ENCODE data around the gene HERPUD2.
"Not testable (repeated sequence)": the region's sequence is repeated elsewhere in the genome, so short reads cannot be mapped to it uniquely, and the experiment has no call there.

The HERPUD2 gene

DNA sequence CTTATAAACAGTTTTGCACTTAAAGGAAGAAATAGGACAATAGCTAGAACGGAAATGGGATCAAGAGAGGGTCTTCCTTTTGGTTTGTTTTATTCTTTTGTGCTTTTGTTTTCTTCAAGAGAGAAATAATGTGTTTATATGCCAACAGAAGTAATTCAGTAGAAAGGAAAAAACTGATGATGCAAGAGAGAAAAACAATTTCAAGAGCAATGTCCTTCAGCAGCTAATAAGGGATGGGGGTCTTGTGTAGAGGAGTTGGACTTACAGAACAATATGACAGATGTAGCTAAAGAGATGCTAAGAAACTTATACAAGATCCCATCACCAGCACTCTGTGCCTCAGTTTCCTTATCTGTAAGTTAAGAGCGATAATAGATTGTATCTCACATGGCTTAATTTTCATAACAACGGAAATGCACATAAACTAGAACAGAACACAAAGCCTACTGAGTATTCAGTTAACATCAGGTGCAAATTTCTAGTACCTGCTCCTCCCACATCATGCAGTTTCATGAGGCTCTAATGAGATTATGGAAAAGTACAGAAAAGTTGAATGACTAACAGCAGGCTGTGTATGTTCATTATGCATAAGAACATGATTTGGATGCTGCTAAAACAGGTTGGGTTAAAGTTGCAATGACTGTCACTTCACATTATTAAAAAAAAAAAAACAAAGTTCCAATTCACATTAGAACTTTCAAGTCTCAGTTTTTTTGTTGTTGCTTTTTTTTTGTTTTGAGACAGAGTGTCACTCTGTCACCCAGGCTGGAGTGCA, 17.2 kb downstream of the HERPUD2 start:
- Mint-ChIP-seq H3K27ac (no peak overlapping the region), H3K27me3 (ENCODE audit: low read depth) (no peaks in the 10 kb centered on the region), H3K4me1 (ENCODE audit: low read depth) (peaks cover 35% of the 10 kb centered on the region), H3K4me3 (no peak overlapping the region), H3K36me3 (ENCODE audit: low read depth) (peaks cover 19% of the 10 kb centered on the region), H3K9me3 (peaks cover 4% of the 10 kb centered on the region)

DNA sequence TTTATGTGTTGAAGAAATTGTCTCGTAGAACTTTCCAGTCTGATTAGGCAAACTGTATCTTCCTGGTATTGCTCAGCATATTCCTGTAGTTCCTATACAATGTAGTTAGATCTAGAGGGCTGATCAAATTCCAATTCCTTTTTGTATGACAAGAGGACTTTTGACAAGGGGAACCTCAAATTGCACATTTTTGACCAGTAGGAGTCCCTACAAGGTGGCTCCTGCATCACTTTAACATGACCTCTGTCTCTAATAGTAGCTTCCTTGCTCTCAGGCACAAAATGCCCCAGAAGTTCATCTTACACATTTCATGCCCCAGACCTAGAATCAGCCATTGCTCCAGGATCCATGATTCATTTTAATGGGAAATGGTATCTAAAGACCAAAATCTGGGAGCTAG, 18.7 kb downstream of the HERPUD2 start:
- Mint-ChIP-seq H3K4me1 (ENCODE audit: low read depth) (peaks cover 24% of the 10 kb centered on the region), H3K27ac (no peak overlapping the region), H3K36me3 (ENCODE audit: low read depth) (peaks cover 16% of the 10 kb centered on the region), H3K4me3 (no peak overlapping the region), H3K9me3 (no peaks in the 10 kb centered on the region), H3K27me3 (ENCODE audit: low read depth) (no peaks in the 10 kb centered on the region)

DNA sequence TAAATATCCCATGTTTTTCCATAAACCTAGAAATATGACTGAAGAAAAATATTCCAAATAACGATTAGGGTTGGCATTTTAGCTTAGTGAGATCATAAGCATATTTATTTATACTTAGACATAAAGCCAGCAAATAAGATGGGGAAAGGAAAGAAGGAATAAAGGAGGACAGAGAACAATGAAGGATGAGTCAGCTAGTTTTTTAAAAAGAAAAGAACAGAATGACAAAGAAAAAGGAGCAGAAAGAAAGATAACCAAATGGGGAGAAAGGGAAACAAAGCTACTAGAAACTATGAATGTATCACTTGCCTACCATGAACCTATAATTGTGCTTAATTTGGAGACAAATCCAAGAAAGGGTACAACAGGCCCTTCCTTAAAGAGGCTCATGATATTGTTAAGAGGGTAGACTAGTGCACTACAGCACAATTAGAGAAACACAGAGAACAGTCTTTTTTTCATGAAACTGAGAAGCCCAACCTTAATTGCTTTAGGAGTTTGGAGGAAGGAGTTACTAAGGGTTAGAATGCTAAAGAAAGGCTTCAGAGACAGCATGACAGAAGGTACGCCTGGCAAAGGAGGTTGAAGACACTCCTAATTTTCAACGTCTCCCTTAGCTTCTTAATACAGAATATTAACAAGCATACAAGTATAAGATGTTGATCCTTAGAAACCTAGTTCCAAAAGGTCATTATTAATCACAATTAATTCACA, 23.9 kb downstream of the HERPUD2 start:
- peaks cover 6% of the 10 kb centered on the region for H3K4me1 Mint-ChIP-seq (ENCODE audit: low read depth)
- H3K27ac Mint-ChIP-seq = no peak overlapping the region
- H3K36me3 Mint-ChIP-seq (ENCODE audit: low read depth) = peaks cover 39% of the 10 kb centered on the region
- no peaks in the 10 kb centered on the region for H3K27me3 Mint-ChIP-seq (ENCODE audit: low read depth)
- H3K4me3 Mint-ChIP-seq = no peak overlapping the region
- no peaks in the 10 kb centered on the region for H3K9me3 Mint-ChIP-seq

DNA sequence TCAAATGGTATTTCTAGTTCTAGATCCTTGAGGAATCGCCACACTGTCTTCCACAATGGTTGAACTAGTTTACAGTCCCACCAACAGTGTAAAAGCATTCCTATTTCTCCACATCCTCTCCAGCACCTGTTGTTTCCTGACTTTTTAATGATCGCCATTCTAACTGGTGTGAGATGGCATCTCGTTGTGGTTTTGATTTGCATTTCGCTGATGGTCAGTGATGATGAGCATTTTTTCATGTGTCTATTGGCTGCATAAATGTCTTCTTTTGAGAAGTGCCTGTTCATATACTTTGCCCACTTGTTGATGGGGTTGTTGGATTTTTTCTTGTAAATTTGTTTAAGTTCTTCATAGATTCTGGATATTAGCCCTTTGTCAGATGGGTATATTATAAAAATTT, 34.5 kb downstream of the HERPUD2 start:
- H3K27ac Mint-ChIP-seq; H3K27me3 Mint-ChIP-seq (ENCODE audit: low read depth); H3K4me3 Mint-ChIP-seq; H3K9me3 Mint-ChIP-seq: not testable (repeated sequence)
- Mint-ChIP-seq H3K36me3 (ENCODE audit: low read depth) (peaks cover 56% of the 10 kb centered on the region), H3K4me1 (ENCODE audit: low read depth) (peaks cover 15% of the 10 kb centered on the region)

DNA sequence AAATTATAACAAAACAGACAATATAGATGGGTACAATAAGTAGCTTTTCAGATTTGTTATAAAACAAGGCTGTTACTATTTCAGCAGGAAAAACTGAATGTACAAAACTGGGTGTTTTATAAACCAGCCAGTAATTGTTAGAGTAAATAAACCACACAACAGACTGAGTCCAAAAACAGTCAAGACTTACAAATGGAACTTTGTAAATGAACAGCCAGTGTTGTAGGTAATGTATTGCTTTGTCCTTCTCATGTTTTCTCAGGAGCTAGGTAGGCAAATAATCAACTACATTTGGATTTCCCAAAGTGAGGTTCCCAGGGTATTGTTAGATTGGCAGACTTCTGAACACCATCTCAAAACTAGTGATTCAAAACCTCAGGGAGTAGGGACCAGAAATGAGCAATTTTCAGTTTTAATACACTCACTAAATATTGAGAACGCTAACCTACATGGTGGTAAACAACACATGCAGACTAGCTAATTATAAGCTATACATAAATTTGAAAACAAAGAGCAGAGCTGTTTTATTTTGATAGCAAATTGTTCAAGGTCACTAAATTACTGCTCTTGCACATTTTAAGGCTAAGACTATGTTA, 36.2 kb downstream of the HERPUD2 start:
- H3K4me3 Mint-ChIP-seq = no peak overlapping the region
- peaks cover 52% of the 10 kb centered on the region for H3K36me3 Mint-ChIP-seq (ENCODE audit: low read depth)
- peaks cover 15% of the 10 kb centered on the region for H3K9me3 Mint-ChIP-seq
- peaks cover 19% of the 10 kb centered on the region for H3K4me1 Mint-ChIP-seq (ENCODE audit: low read depth)
- H3K27ac Mint-ChIP-seq = no peak overlapping the region
- no peaks in the 10 kb centered on the region for H3K27me3 Mint-ChIP-seq (ENCODE audit: low read depth)

DNA sequence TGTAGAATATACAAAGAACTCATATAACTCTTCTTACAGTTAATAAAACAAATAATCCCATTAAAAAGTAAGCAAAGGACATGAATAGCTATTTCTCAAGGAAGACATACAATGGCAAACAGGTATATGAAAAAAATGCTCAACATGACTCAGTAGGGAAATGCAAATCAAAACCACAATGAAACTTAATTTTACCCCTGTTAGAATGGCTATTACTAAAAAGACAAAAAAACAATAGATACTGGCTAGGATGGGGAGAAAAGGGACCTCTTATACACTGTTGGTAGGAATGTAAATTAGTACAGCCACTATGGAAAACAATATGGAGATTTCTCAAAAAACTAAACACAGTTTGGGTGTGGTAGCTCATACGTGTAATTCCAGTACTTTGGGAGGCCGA, 37.8 kb downstream of the HERPUD2 start:
- peaks cover 24% of the 10 kb centered on the region for H3K9me3 Mint-ChIP-seq
- H3K36me3 Mint-ChIP-seq (ENCODE audit: low read depth) = peaks cover 56% of the 10 kb centered on the region
- no peak overlapping the region for H3K4me3 Mint-ChIP-seq

DNA sequence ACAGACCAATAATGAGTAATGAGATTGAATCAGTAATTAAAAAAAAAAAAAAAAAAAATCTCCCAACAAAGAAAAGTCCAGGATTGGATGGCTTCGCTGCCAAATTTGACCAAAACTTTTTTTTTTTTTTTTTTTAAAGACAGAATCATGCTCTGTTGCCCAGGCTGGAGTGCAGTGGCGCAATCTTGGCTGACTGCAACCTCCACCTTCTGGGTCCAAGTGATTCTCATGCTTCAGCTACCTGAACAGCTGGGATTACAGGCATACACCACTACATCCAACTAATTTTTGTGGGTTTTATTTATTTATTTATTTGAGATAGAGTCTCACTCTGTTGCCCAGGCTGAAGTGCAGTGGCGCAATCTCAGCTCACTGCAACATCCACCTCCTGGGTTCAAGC, 40.4 kb downstream of the HERPUD2 start:
- H3K4me3 Mint-ChIP-seq; H3K27ac Mint-ChIP-seq; H3K27me3 Mint-ChIP-seq (ENCODE audit: low read depth): not testable (repeated sequence)
- H3K36me3 Mint-ChIP-seq (ENCODE audit: low read depth) = peaks cover 53% of the 10 kb centered on the region
- peaks cover 25% of the 10 kb centered on the region for H3K9me3 Mint-ChIP-seq
- H3K4me1 Mint-ChIP-seq (ENCODE audit: low read depth) = peaks cover 39% of the 10 kb centered on the region

More for the DNA sequence above, 37.8 kb downstream of the HERPUD2 start:
- Mint-ChIP-seq H3K27me3 (ENCODE audit: low read depth) (no peaks in the 10 kb centered on the region), H3K27ac (no peak overlapping the region), H3K4me1 (ENCODE audit: low read depth) (peaks cover 32% of the 10 kb centered on the region)

DNA sequence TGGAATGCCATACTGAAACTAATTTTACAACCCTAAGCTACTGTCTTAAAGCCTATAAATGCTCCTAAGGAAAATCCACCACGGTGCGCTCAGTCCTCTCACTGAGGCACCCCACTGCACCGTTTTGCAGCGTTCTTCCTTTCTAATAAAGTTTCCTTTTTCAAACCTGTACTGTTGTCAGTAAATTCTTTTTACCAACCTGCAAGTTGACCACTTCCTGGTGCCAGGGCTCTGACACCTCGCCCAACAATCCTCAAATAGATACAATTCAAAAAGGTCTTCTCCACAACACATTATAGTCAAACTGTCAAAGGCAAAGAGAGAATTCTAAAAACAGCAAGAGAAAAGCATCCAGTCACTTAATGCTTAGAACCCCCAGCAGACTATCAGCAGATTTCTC, 42.8 kb downstream of the HERPUD2 start:
- Mint-ChIP-seq H3K4me1 (ENCODE audit: low read depth) (peaks cover 36% of the 10 kb centered on the region), H3K4me3 (peak overlapping the region; percentile 45), H3K27ac (peak overlapping the region; percentile 66), H3K27me3 (ENCODE audit: low read depth) (no peaks in the 10 kb centered on the region), H3K9me3 (peaks cover 25% of the 10 kb centered on the region), H3K36me3 (ENCODE audit: low read depth) (peaks cover 45% of the 10 kb centered on the region)

DNA sequence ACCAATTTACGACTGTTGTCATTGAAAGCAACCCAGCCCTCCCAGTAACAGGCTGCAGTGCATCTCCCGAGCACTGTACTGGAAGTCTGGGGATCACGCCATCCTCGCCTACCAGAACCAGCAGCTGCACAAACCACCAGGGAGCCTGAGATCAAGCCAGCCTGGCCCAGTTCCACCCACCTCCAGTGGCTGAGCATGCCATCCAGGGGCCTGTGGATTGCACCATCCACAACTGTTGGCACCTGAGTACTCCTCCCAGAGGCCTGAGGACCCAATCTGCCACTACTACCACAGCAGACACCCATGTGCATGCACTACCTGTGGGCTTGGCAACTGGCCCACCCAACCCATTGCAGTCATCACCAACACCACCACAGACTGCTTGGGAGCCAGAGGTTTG, 44.2 kb downstream of the HERPUD2 start:
- peaks cover 45% of the 10 kb centered on the region for H3K36me3 Mint-ChIP-seq (ENCODE audit: low read depth)
- no peaks in the 10 kb centered on the region for H3K27me3 Mint-ChIP-seq (ENCODE audit: low read depth)
- peaks cover 25% of the 10 kb centered on the region for H3K9me3 Mint-ChIP-seq
- no peak overlapping the region for H3K4me3 Mint-ChIP-seq
- no peak overlapping the region for H3K27ac Mint-ChIP-seq
- H3K4me1 Mint-ChIP-seq (ENCODE audit: low read depth) = peaks cover 39% of the 10 kb centered on the region

DNA sequence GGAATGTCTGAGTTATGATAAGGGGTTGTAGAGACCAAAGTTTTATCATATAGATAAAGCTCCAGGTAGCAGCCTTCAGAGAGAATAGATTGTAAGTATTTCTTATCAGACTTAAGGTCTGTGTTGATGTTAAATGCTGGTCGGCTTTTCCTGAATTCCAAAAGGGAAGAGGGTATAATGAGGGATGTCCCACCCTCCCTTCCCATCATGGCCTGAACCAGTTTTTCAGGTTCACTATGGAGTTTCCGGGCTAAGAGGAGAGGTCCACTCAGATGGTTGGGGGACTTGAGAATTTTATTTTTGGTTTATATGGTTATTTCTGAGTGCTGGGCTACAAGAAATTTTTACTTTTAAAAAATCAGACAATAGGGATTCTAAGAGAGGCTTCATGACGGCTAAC, 45.2 kb downstream of the HERPUD2 start:
- no peaks in the 10 kb centered on the region for H3K27me3 Mint-ChIP-seq (ENCODE audit: low read depth)
- peaks cover 21% of the 10 kb centered on the region for H3K9me3 Mint-ChIP-seq
- H3K4me3 Mint-ChIP-seq = no peak overlapping the region
- H3K27ac Mint-ChIP-seq = no peak overlapping the region
- H3K4me1 Mint-ChIP-seq (ENCODE audit: low read depth) = peaks cover 37% of the 10 kb centered on the region
- peaks cover 38% of the 10 kb centered on the region for H3K36me3 Mint-ChIP-seq (ENCODE audit: low read depth)

DNA sequence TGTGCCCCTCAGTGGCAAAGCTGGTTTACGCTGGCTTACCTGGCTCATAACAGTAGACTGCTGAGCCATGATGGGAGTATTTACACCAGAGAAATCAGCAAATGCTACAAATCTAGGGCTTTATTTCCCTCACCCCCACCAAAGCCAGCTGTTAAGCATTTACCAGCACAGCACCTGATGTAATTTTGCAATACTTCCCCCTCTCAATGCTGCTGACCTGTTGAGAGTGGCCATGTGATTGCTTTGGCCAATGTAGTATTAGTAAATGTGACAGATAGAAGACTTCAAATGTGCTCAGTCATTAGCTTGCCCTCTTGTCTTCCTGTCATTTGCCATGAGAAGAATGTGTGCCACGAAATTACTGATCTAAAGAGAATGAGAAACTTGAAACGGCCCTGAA, 46.6 kb downstream of the HERPUD2 start:
- Mint-ChIP-seq H3K27ac (no peak overlapping the region), H3K27me3 (ENCODE audit: low read depth) (no peaks in the 10 kb centered on the region), H3K4me1 (ENCODE audit: low read depth) (peaks cover 32% of the 10 kb centered on the region), H3K4me3 (no peak overlapping the region), H3K36me3 (ENCODE audit: low read depth) (peaks cover 29% of the 10 kb centered on the region), H3K9me3 (peaks cover 12% of the 10 kb centered on the region)

DNA sequence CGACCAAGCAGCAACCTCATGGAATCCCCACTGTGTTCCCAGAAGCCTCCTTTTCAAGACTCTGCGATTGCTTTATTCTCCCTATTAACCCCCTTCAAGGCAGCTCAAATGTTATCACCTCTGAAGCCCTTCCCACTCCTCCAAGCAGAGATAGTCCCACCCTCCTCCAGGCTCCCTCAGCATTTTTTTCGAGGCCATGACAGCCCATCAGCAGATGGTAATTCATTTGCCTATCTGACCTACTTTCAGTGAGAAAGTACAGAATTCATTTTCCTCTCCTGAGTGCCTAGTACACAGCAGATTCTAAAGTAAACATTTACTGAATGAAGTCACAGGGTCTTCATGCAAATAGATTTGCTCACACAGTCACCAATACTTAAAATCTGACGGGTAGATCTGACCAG, 47.8 kb downstream of the HERPUD2 start:
- peaks cover 1% of the 10 kb centered on the region for H3K9me3 Mint-ChIP-seq
- no peaks in the 10 kb centered on the region for H3K27me3 Mint-ChIP-seq (ENCODE audit: low read depth)
- peaks cover 22% of the 10 kb centered on the region for H3K4me1 Mint-ChIP-seq (ENCODE audit: low read depth)
- H3K36me3 Mint-ChIP-seq (ENCODE audit: low read depth) = peaks cover 18% of the 10 kb centered on the region
- H3K4me3 Mint-ChIP-seq = no peak overlapping the region
- no peak overlapping the region for H3K27ac Mint-ChIP-seq

DNA sequence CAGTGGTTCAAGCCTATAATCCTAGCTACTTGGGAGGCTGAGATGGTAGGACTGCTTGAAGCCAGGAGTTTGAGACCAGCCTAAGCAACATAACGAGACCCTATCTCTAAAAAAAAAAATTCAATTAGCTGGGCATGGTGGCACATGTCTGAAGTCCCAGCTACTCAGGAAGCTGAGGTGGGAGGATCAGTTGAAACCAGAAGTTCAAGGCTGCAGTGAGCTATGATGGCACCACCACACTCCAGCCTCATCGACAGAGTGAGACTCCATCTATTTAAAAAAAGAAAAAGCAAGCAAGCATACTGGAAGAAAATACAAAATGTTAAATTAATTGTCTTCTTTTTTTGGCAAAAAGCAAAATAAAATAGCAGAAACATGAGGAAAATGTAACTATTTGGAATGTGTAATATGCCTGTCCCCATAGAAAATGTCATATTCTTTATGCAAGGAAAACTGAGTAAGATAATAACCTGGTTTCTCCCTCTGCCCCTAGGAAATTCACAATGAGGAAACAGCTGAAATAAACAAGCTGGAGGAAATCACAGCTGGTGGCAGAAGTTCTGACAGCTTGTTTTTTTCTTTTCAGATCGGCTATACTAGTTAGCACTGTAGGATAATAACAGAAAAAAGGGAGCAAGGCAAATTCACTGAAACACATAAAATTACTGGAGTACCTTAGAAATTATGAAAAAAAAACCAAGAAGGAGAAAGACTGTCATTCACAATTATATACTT, 48.5 kb downstream of the HERPUD2 start:
- Mint-ChIP-seq H3K4me3 (no peak overlapping the region), H3K4me1 (ENCODE audit: low read depth) (peaks cover 20% of the 10 kb centered on the region), H3K36me3 (ENCODE audit: low read depth) (peaks cover 17% of the 10 kb centered on the region), H3K27ac (peak overlapping the region; percentile 23), H3K27me3 (ENCODE audit: low read depth) (no peaks in the 10 kb centered on the region), H3K9me3 (no peaks in the 10 kb centered on the region)

DNA sequence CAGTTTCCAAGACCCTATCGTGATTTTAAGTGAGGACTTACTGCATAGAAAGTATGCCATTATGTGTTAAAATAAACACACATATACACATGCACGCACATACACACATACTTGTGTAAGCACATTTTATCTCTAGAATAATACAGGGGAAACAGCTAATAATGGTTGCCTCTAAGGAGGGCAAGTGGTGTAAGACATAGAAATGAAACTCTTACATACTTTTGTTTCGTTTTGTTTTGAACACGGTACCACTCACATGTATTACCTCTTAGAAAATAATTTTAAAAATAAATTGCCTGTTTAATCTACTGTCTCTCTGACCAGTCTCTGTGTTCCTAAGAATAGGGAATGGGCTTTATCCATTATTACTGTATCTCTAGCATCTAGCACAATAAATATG, 49.2 kb downstream of the HERPUD2 start:
- no peak overlapping the region for H3K4me3 Mint-ChIP-seq
- peaks cover 16% of the 10 kb centered on the region for H3K36me3 Mint-ChIP-seq (ENCODE audit: low read depth)
- no peaks in the 10 kb centered on the region for H3K9me3 Mint-ChIP-seq
- H3K27me3 Mint-ChIP-seq (ENCODE audit: low read depth) = no peaks in the 10 kb centered on the region
- H3K27ac Mint-ChIP-seq = no peak overlapping the region
- H3K4me1 Mint-ChIP-seq (ENCODE audit: low read depth) = peaks cover 19% of the 10 kb centered on the region
